ENCODE data around the gene CACNA1C. TPM values are rescaled to one million over a fixed set of nuclear protein-coding genes. Genes with fewer than 3 reads are reported as not detected.

CACNA1C gene
- total RNA-seq, 4 donors from 2014 or later = 5.2 to 12.9 (median 6.3) TPM

- no peak overlapping the region for H3K27ac ChIP-seq
- H3K36me3 ChIP-seq = no peaks in the 10 kb centered on the region
- H3K27me3 ChIP-seq = no peaks in the 10 kb centered on the region
- 72 to 93% methylated on average over 4 of the region's 4 CpGs for WGBS, 2 donors
- no peaks in the 10 kb centered on the region for H3K4me1 ChIP-seq
- H3K9me3 ChIP-seq = no peaks in the 10 kb centered on the region
- no peak for DNase-seq (ENCODE audit: low spot score in 2 of 2)
- H3K4me3 ChIP-seq = no peak overlapping the region
- no peak for TF ChIP-seq POLR2A (IDR thresholded peaks at IDR 0.05)
Observed at GRCh38 chr12:2531371-2531770, 478.6 kb downstream of the CACNA1C start.

DNA sequence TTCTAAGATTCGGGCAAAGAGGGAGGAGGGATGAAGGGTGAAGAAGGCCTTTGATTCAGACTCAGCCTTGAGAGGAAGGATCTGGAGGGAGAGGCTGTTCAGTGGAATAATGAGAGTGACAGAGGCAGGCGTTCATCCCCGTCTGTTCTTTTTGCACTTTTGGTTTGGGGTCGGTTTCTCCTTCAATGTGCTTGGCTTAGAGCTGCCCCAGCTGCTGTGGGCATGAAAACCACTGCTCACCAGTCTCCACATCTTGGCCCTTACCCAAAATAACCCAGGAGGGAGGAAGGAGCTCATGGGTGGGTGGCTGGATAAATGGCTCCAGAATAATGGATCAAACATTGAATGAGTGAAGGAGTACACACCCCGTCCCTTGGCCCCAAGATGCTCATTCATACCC lies 480.2 kb downstream of the CACNA1C start:
- no peak for DNase-seq (ENCODE audit: low spot score in 2 of 2)
- no peak overlapping the region for H3K4me3 ChIP-seq
- WGBS, 2 donors = 59 to 71% methylated on average over 5 of the region's 5 CpGs
- TF ChIP-seq EP300 (IDR thresholded peaks at IDR 0.05) (no peak), POLR2A (IDR thresholded peaks at IDR 0.05) (no peak), CTCF (IDR thresholded peaks at IDR 0.05) (no peak)
- no peaks in the 10 kb centered on the region for H3K27me3 ChIP-seq
- no peak overlapping the region for H3K27ac ChIP-seq
- H3K9me3 ChIP-seq = no peaks in the 10 kb centered on the region
- H3K4me1 ChIP-seq = no peaks in the 10 kb centered on the region
- no peaks in the 10 kb centered on the region for H3K36me3 ChIP-seq

- H3K27ac ChIP-seq = no peak overlapping the region
- H3K27me3 ChIP-seq = no peaks in the 10 kb centered on the region
- no peaks in the 10 kb centered on the region for H3K9me3 ChIP-seq
- TF ChIP-seq EP300 (IDR thresholded peaks at IDR 0.05) = no peak
- no peak for TF ChIP-seq CTCF (IDR thresholded peaks at IDR 0.05)
- no peak for TF ChIP-seq POLR2A (IDR thresholded peaks at IDR 0.05)
- WGBS, 2 donors = 68 to 72% methylated on average over 6 of the region's 6 CpGs
- no peaks in the 10 kb centered on the region for H3K4me1 ChIP-seq
- no peak for DNase-seq (ENCODE audit: low spot score in 2 of 2)
- no peak overlapping the region for H3K4me3 ChIP-seq
- no peaks in the 10 kb centered on the region for H3K36me3 ChIP-seq
Observed at GRCh38 chr12:2535583-2536204, 482.9 kb downstream of the CACNA1C start.

DNA sequence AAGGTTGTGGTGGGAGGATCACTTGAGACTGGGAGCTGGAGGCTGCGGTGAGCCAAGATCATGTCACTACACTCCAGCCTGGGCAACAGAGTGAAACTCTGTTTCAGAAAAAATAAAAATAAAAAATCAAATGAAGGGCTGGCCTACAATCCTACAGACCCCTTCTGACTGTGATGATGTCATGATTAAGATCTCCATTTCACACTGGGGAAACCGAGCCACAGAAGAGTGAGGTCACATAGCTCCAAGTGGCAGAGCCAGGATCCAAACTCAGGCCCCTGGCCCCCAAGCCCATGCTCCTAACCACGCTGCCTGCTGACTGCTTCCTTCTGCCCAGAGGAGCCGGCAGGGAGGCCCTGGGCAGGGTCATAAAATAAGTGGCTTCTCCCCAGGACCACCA lies 483.9 kb downstream of the CACNA1C start:
- no peak overlapping the region for H3K4me3 ChIP-seq
- WGBS, 2 donors = 82 to 92% methylated on average over 4 of the region's 4 CpGs
- H3K27ac ChIP-seq = no peak overlapping the region
- H3K27me3 ChIP-seq = no peaks in the 10 kb centered on the region
- no peaks in the 10 kb centered on the region for H3K9me3 ChIP-seq
- no peak for DNase-seq (ENCODE audit: low spot score in 2 of 2)
- H3K36me3 ChIP-seq = no peaks in the 10 kb centered on the region
- TF ChIP-seq EP300 (IDR thresholded peaks at IDR 0.05) (no peak), POLR2A (IDR thresholded peaks at IDR 0.05) (no peak), CTCF (IDR thresholded peaks at IDR 0.05) (no peak)
- H3K4me1 ChIP-seq = no peaks in the 10 kb centered on the region

DNA sequence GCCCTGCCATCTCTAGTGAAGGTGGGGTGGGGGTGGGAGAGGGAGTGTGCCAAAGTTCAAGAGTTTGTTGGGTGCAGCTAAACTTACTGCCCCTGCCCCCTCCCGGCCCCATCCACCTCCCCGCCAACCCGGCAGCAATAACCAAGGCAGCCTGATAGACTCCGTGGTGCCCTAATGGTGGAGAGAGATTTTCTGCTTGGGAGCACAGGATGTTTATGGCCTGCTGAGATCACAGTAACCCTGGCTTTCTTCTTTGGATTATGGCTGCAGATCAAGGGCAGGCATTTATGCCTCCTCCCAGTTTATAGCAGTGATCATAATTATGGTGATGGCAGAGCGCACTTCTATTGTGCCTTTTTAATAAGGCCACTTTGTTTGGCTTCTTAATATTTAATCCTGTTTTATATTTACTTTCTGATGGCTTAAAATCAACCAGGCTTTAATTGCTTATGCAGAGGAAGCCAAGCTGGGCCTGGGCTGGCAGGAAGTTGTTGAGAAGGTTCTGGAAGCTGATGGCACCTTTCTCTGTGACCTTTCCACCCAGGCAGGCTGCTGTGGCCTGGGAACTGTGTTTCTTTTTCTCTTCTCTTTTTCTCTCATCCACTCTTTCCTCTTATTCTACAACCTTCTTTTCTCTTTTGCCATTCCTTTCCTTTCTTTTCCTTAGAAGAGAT lies 485.2 kb downstream of the CACNA1C start:
- no peak for DNase-seq (ENCODE audit: low spot score in 2 of 2)
- Histone ChIP-seq H3K36me3 (no peaks in the 10 kb centered on the region), H3K9me3 (no peaks in the 10 kb centered on the region), H3K27ac (no peak overlapping the region), H3K27me3 (no peaks in the 10 kb centered on the region), H3K4me3 (no peak overlapping the region), H3K4me1 (no peaks in the 10 kb centered on the region)
- no peak for TF ChIP-seq EP300 (IDR thresholded peaks at IDR 0.05)
- no peak for TF ChIP-seq POLR2A (IDR thresholded peaks at IDR 0.05)
- no peak for TF ChIP-seq CTCF (IDR thresholded peaks at IDR 0.05)
- WGBS, 2 donors = 52 to 56% methylated on average over 5 of the region's 5 CpGs

Data from tibial nerve (tissue), 4 donors.